Activated CD4-positive, alpha-beta T cell treated with anti-CD3 and anti-CD28 coated beads, Interleukin-2, amount 50 U/mL, for 24 hours (primary cell): ENCODE results near the gene DUS4L.

Experiments
- DNase-seq, 2 donors: peaks; one replicate each; pipeline ENCODE4 v3.0.0-alpha.2; 2020; ENCODE audit warnings: low read depth in 1 of 2, low spot score in 1 of 2

The DUS4L gene

DNA sequence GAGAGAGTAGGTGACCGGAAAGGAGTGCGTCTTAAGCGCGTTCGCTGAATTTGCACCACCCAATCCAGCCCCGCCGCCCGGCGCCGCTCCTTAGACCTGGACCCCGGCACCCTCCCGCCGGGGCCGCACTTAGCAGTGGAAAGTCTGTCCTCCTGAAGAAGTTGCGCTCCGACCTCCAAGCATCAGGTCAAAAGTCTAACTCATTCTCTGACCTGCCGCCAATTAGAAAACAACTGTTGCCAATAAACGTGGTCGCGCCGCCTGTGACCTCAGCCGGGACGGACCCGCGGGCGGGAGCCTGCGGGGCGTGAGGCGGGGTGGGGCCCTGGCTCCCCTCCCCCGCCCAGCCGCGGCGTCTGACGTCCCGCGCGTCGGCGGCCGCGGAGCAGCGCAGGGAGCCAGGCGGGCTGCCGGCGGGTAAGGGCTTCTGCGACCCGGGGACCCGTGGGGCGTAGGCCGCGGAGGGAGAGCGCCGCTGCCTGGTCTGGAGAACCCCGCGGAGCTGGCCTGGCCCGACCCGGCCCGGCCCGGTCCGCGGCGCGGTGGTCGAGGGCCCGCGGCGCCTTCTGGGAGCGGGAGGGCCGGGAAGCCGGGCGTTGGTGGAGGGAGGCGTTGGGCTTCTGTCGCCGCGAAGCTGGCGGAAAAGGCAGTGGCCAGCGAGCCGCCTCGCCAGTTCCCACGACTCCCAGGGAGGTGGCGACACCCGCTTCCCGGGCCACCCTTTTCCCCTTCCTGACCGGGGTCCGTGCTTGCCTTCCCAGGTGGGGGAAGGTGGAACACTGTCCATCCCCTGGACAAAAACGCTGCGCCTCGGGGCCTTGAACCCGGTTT is 16.3 kb downstream of the DUS4L start, which contains the start of gene BCAP29:
Gene BCAP29, plus strand, starts transcription at position 362 of the 831 bp plus-strand sequence. CDS start 527 bp downstream, outside the sequence.
- DNase-seq = peak; percentile 44 to 52

DNA sequence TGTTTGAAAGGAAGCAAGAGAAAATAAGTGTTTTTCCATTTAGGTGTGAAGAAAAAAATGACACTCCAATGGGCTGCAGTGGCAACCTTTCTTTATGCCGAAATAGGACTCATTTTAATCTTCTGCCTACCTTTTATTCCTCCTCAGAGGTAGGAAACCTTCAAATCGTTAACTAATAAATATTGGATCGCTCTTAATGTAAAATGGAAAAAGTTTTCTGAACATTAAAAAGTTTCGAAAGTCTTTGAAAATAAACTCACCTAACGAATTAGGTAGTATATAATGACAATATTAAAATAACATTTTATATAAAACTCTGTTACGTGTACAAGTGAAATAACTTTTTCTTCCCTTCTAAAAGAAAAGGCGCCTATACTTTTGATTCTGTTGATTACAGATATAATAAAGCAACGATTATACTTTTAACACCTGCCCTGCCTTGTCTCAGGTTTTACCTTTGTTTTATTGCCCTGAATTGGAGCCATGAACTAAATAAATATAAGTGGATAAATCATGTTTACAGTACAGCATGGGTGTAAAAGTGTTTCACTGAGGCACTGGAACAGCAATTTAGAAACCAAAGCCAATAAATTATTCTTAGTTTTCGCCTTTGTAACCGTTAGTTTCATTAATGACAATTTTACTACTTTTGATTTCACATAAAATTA is 17.1 kb downstream of the DUS4L start:
- no peak for DNase-seq

DNA sequence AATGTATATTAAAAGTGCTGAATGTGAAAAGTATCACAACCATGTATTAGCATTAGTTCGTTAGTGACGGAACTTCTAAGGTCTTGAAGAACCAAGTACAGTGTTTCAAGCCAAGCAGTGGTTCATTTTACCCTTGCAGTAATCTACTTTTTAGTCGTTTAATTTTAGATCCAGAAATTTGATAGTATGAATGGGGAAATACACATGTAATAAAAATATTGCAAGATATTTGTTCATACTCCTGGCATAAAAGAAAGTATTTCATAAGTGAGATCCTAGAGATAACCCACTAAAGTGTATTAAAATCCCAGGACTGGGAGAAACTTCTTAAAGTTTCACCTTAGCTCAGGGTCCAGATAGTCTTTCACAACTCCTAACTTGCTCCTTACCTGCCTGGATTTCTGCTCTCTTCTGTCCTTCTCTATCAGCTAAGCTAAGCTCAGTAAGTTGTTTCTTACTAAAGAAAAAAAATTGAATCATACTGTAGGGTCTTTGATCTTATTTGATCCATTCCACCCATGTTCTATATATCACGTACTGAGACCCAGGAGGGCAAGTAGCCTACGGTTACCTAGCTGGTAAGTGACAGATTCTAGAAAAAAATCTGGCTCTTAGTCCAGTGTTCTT is 17.7 kb downstream of the DUS4L start:
- no peak for DNase-seq

DNA sequence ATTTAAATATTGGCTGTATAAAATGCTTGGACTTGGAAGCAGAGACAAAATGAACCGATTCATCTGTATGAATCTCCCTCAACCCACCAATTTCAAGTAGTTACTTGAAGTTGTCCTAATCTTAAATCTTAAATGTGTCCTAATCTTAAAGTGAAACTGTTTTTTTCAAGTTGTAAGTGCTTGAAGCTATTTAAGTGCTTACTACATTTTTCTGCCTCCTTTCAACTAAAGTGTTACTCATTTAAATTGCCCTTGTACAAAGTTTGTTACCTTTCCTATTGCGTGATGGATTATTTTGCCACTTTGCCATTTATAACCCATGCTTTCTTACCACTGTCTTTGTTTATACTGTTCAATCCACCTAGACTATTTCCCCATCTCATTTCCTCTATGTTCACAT is 19.1 kb downstream of the DUS4L start:
- no peak for DNase-seq

DNA sequence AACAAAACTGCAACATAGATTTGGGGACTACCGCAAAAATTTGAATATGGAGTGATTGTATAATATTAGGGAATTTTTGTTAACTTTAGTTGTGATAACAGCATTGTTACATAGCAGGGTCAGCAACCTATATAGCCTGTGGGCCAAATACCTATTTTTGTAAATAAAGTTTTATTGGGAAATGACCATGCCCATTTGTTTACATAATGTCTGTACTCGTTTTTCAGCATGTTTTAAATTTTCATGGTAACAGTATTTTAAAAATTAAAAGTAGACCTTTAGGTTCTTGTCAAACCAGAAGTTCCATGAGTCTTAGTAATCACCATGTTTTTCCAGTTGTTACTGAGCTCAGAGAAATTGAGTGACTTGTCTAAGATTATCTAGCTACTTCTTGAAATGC is 20.9 kb downstream of the DUS4L start:
- DNase-seq = no peak

DNA sequence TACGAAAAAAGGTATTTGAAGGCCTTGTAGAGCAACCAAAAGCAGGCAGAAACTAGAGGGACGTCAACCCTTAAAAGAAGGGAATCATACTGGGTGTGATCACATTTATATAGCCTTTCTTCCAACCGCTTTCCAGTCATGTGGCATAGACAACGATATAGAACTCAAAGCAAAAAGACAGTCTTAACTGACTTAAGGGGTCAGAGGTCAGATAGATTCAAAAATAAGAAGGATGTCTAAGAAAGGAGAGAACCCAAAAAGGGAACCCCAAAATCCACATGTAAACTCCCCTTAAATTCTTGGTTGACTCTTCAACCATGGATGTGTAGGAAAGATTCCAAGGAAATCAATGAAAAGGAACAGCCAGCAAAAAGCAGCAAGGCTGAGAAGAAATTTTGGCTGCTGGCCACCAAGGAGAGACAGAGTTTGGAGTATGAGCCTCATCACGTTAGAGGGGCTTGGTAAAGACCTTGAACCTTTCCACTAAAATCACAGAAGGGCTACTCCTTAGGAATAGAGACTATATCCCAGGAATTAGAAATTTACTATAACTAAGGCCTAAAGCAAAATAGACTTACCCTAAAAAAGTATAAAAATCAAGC is 24.9 kb downstream of the DUS4L start:
- no peak for DNase-seq

DNA sequence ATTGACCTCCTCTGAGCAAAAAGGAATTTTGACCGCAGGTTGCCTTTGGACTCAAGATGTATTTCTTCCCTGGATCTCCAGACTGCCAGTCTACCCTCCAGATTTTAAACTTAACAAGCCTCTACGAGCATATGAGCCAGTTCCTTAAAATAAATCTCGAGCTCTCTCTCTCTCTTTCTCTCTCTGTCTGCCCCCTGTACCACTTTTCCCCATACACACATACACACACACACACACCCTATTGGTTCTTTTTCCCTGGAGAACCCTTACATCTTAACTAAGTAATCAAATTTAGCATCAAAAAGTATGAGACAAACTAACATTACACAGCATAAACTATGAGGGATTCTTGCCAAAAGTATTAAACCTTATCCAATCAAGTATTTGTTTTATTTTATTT is 27.6 kb downstream of the DUS4L start:
- DNase-seq = no peak

DNA sequence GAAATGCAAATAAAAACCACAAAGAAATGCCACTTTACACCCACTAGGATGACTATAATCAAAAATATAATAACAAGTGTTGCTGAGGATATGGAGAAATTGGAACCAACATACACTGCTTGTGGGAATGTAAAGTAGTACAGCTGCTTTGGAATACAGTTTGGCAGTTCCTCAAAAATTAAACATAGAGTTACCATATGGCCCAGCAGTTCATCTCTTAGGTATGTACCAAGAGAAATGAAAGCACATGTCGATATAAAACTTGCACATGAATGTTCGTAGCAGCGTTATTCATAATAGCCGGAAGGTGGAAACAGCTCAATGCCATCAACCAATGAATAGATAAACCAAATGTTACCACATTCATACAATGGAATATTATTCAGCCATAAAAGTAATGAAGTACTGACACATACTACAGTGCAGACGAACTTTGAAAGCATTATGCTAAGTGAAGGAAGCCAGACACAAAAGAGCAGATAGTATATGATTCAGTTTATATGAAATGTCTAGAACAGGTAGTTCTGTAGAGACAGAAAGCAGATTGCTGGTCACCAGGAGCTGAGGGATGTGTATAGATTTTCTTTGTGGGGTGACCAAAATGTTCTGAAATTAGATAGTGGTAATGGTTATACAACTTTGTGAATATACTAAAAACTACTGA is 28.7 kb downstream of the DUS4L start:
- DNase-seq = no peak

DNA sequence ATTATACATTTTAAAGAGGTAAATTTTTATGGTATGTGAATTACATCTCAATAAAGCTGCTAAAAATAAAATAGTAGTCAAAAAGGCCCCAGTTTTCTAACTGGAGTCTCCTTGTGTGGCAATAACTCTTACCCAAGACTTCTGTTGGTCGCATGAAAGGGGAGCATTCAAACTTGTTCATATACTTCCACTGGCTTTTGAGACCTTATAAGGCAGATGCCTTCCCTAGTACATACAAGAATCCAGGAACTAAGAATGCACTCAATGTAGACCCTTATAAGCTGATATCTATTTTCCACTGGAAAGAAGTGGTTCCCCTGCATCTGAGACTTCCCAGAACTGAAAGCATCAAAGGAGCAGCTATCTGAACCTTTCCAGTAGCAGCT is 29.2 kb downstream of the DUS4L start:
- DNase-seq = no peak

DNA sequence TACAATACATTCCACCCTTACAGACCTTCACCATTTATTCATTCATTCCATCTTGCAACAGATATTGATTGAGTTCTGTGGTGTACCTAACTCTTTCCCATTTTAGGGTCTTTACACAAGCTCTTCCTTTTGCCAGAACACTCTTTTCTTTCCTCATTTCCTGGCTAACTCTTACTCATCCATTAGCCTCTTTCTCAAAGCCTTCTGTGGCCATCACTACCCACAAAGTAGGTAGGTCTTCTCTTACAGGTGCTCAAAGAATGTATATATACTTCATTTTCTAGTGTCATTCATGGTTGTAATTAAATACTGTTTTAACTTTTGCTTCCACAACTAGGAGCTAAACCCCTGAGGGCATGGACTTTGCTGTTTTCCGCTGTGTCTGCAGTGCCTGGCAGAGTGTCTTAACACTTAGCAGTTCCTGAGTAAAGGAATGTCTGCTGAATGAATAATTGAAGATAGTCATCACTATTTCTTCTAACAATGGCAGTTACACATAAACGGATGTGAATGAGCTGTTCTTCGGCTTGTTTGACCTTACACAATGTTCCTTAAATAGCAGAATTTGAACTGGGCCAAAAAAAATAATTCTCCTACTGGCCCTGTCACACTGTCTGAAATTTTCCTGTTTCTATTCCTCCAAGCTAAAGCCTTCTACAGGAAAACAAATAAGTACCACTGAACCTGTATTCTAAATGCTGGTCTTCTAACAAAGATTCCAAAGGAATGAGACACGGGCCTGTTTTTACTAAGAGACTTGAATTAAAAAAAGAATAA is 31.4 kb downstream of the DUS4L start:
- no peak for DNase-seq

DNA sequence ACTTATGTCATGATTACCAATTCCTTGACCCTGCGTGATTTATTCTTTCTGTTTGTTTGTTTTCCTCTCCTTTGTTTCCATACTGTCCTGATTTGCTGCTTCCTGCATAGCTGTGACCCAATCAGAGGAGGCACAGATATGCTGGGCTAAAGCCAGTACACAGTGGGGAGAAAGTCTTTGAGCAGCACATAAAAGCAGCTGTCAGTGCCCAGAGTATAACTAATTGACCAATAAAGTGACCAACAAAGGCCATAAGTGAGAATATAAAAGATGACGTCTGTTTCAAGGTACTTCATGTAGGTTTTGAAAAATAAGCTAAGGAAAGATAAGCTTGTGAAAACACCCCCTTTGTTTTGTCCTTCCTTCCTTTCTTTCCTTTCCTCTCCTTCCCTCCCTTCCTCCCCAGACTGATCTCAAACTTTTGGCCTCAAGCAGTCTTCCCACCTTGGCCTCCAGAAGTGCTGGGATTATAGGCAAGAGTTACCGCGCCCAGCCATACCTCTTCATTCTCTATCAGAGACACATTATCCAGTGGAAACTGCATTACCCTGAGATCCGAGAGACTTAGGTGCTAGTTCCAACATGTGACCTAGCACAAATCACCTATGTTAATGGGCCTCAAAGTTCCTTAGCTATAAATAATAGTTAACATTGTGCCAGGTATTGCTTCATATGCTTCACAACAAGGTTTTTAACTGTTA is 33.3 kb downstream of the DUS4L start:
- DNase-seq = no peak

DNA sequence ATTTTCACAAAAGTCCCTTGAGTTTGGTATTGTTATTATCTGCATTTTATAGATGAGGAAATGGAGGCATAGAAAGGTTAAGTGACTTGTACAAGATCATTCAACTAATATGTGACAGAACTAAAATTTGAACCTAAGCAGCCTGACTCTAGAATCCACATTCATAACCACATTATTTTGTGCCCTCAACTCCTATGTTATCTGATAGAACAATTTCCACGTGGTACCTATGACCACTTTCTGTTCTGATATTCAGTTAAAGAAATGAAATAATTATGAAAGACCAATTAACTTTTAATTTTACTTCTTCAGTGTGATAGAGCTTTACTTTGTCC is 33.8 kb downstream of the DUS4L start:
- no peak for DNase-seq

DNA sequence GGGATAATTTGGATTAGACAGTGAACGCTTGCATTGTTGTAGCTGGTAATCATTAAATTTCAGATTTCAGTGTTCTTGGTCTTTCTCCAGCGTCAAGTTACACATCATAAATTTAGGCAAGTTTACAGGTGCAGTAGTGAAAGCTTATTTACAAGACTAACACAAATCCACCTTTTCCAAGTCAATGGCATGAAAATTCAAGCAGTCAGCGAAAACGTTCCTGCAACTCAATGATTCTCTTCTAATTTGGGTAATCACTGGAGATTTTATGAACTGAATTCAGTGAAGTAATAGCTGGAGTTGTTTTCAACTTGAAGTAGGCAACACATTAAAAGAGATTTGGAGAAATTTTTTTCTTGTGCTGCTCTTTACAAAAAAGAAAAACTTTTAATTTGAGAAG is 34.2 kb downstream of the DUS4L start:
- no peak for DNase-seq

DNA sequence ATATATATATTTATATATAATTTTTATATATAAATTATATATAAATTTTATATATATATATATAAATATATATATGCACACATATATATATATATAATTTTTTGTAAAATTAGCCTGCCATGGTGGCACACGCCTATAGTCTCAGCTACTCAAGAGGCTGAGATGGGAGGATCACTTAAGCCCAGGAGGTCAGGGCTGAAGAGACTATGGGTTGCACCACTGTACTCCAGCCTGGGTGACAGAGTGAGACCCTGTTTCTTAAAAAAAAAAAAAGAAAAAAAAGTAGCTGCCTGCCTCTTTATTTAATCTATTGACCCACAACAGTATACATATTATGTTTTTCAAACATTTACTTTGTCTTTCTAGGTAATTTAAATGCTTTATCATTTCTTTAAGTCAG is 35.5 kb downstream of the DUS4L start:
- DNase-seq = no peak

DNA sequence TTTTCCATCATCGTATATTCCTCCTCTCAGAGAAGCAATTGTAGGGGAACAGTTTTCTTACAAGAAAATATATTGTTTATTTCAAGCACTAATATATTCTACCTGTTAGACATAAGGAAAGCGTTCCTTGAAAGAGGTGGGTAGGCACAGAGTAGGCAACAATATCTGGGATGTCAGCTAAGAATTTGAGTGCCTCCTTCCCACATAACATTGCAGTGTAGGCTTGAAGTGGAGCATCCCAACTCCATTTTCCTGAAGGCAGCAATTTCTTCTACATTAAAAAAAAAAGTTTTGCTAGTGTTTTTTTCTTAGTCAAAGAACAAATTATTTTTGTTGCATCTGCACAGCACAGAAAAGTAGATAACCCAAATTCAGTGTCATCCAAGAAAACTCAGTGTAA is 37.0 kb downstream of the DUS4L start:
- DNase-seq = no peak

DNA sequence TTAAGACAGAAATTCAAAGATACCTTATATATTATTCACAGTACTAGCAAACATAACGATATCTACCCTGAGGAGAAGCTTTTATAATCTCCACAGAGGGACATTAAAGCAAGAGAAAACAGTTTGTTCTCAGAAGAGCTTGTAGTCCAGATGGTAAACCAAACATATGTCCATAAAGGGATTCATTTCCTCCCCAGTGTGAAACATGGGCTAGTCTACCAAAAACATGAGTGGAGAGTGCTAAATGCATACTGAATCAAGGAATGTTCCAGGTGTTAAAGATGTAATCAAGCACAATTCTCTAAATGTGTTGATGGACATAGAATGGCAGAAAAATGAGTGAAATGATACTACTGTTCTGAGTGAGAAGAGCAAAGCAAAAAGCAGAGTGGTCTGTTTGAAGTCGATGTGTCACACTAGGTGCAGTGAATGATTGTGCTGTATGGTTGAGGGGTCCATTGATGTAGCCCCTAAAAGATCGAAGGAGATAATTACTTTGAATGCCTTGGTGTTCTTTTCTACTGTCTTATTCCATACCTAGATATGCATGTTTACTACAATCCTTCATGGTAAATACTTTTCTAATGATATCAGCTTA is 41.5 kb downstream of the DUS4L start:
- DNase-seq = no peak

DNA sequence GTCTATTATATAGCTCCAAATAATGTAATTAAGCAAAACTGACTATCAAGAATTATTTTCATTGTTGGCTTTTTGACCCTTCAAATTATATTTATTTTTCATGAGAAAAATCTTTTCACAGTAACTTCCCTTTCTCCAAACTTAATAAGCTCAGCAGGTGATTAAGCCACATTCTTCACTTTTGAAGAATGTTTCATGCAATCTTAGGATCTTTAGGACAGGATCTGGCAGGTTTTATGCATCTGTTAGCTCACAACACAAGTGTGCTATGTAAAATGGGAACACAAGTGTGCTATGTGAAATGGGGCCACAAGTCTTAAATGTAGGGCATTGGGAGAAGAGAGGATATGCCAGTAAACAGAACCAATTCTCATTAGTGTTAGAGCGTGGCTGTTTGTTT is 42.5 kb downstream of the DUS4L start:
- DNase-seq = no peak

DNA sequence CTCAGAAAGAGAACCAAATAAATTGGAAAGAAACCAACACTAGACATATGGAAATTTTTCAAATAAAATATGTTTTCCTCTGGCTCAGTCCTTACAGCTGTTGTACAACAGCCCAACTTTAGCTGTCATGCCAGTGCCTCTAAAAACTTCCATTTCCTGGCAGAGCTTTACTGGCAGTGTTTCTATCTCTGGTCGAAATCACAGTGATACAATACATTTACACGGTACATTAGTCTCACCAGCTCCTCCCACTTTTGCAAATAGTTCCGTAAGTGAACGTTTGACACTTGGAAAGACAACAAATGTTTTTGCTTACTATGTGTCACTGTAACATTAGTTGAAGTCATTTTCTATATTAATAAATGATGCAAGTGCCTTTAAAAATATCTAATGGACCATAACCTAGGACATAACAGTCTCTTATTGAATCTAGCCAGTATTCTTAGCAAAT is 46.1 kb downstream of the DUS4L start:
- DNase-seq = no peak

DNA sequence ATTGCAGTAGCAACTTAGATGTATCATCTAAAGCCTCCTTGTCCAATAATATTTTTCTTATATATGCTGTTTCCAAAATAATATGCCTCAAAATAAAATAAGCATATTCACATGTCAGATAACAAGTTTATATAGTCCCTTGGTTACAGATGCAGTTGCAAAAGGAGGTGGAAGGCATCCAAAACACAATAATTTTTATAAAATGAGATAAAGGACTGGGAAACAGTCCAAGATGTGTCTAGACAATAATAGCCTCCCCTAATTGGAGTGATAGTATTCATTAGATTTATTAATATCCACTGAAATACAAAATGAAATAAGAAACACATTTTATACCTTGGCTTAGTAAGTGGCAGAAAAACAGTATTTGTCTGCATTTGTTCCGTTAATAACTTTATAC is 46.6 kb downstream of the DUS4L start:
- no peak for DNase-seq

DNA sequence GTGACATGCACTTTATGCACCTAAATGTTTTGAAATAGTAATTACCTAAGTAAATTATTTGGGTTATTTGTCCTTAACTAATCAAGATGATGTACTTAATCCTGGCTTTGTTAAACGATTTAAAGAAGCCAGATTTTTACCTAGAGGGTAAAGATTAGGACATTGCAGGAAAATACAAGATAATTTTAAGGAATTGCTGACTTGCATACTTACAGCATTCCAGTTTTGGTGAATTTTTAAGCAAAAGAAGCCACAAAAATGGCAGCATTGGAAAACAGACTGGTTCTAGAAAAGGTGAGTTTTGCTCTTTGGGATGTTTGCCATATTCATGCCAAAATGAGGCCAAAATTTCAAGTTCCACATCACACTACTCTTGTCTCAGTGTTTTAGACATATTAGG is 49.7 kb downstream of the DUS4L start:
- no peak for DNase-seq
